A549 (cell line): ENCODE data around the gene ZC3H12C.

Source experiments
- CEBPB ChIP-seq, 2 experiments: fragments of >200 bp in 1 of 2; sonication (Bioruptor Twin) in 1 of 2; formaldehyde crosslinking in 1 of 2; IDR thresholded peaks; 2 replicates each; pipeline ENCODE4 v1.6.1; 2012 to 2016
- CTCF ChIP-seq: fragments of >200 bp; sonication (Bioruptor Twin); formaldehyde crosslinking; IDR thresholded peaks from 3 replicates; pipeline ENCODE4 v1.5.1; 2016
- EP300 ChIP-seq, 2 experiments: fragments of >200 bp; sonication (Bioruptor Twin); formaldehyde crosslinking; IDR thresholded peaks; 2 replicates in 1 of 2; 3 replicates in 1 of 2; pipeline ENCODE4 v1.6.1; 2016 to 2017
- MAFK ChIP-seq: fragments of 450-650 bp; IDR thresholded peaks from 2 replicates; pipeline ENCODE4 v1.6.1; 2014; ENCODE audit not compliant: partially characterized antibody

GRCh38 chr11:110095554-110095953 lies 2.4 kb downstream of the ZC3H12C start:
- TF ChIP-seq CTCF = no peak
- no peak for TF ChIP-seq MAFK
- TF ChIP-seq EP300 (IDR thresholded peaks at IDR 0.05) = no peak
- TF ChIP-seq CEBPB (IDR thresholded peaks at IDR 0.05) = no peak
